Measurements from ENCODE around the gene BLOC1S6. TPM values are rescaled to one million over a fixed set of nuclear protein-coding genes. Genes with fewer than 3 reads are reported as not detected.

BLOC1S6 gene
- total and polyA plus RNA-seq, 2 of the 13 experiments (the other 11 are each of a cell fraction or from before 2014, with no cell fraction given) = 11.8 to 44.3 TPM

DNA sequence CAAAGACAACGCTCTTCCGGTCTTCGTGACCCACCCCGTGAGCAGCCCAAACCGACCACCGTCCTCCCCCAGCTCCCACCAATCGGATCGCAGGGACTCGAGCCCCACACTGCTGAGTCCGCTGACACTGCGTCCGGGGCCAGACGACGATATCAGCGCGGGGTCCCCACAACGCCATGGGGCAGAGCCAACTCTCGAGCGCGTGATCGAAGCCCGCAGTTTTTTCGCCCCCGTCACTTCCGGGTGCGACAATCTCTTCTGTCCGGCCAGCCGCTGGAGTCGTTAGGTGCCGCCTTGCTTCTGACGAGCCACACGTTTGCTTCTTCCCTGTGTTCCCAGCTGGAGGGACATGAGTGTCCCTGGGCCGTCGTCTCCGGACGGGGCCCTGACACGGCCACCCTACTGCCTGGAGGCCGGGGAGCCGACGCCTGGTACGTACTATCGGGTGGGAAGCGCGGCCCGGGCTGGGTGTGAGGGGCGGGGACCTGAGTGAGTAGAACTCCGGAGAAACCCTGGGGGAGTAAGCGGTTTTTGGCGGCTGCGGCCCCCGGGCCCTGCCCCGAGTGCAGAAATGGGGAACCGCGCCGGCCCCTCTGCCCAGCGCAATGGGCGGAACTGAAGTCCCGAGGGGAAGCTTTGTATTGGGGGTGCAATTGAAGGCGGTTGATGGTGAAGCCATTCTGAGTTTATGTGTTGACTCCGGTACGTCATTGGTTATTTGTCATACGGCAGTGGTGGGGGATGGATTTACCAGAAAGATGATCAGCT, at the start of gene BLOC1S6 (continued):
- TF ChIP-seq ELF4 (CRISPR knock-in tag; IDR thresholded peaks at IDR 0.05; ENCODE audit: borderline replicate concordance) (no peak), ZNF674 (CRISPR knock-in tag; IDR thresholded peaks at IDR 0.05; ENCODE audit: low read depth) (no peak), ZNF550 (CRISPR knock-in tag; IDR thresholded peaks at IDR 0.05; ENCODE audit: borderline replicate concordance) (peak; percentile 93; the same call in 1 of the 2 replicates), PRPF4 (IDR thresholded peaks at IDR 0.05; ENCODE audit: low read depth, low read length, poor library complexity, severe bottlenecking) (no peak), KDM6A (CRISPR knock-in tag; IDR thresholded peaks at IDR 0.05; ENCODE audit: low read depth) (no peak), ZNF292 (CRISPR knock-in tag; IDR thresholded peaks at IDR 0.05; ENCODE audit: borderline replicate concordance, low read depth) (peak; percentile 74), EP300 (IDR thresholded peaks at IDR 0.05; ENCODE audit: low read depth in 2 of 2, low read length in 2 of 2) (0 out of 4 replicates have a peak, but pooled peaks have one; percentile 8 to 17), EP300 (CRISPR knock-in tag; IDR thresholded peaks at IDR 0.05; ENCODE audit: borderline replicate concordance) (no peak; the same call in 1 of the 2 replicates), ZNF562 (CRISPR knock-in tag; IDR thresholded peaks at IDR 0.05; ENCODE audit: borderline replicate concordance) (0 out of 2 replicates have a peak, but pooled peaks have one; percentile 44), ETV5 (CRISPR knock-in tag; IDR thresholded peaks at IDR 0.05; ENCODE audit: borderline replicate concordance) (peak; percentile 72), ZSCAN30 (CRISPR knock-in tag; IDR thresholded peaks at IDR 0.05) (no peak; the same call in 1 of the 2 replicates), MXD4 (CRISPR knock-in tag; IDR thresholded peaks at IDR 0.05) (peak; percentile 43; the same call in 1 of the 2 replicates)
- TF ChIP-seq, protein P1, sequence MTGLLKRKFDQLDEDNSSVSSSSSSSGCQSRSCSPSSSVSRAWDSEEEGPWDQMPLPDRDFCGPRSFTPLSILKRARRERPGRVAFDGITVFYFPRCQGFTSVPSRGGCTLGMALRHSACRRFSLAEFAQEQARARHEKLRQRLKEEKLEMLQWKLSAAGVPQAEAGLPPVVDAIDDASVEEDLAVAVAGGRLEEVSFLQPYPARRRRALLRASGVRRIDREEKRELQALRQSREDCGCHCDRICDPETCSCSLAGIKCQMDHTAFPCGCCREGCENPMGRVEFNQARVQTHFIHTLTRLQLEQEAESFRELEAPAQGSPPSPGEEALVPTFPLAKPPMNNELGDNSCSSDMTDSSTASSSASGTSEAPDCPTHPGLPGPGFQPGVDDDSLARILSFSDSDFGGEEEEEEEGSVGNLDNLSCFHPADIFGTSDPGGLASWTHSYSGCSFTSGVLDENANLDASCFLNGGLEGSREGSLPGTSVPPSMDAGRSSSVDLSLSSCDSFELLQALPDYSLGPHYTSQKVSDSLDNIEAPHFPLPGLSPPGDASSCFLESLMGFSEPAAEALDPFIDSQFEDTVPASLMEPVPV (CRISPR knock-in tag; IDR thresholded peaks at IDR 0.05) = peak; percentile 94
- TF ChIP-seq, protein P2, sequence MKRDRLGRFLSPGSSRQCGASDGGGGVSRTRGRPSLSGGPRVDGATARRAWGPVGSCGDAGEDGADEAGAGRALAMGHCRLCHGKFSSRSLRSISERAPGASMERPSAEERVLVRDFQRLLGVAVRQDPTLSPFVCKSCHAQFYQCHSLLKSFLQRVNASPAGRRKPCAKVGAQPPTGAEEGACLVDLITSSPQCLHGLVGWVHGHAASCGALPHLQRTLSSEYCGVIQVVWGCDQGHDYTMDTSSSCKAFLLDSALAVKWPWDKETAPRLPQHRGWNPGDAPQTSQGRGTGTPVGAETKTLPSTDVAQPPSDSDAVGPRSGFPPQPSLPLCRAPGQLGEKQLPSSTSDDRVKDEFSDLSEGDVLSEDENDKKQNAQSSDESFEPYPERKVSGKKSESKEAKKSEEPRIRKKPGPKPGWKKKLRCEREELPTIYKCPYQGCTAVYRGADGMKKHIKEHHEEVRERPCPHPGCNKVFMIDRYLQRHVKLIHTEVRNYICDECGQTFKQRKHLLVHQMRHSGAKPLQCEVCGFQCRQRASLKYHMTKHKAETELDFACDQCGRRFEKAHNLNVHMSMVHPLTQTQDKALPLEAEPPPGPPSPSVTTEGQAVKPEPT (CRISPR knock-in tag; IDR thresholded peaks at IDR 0.05; ENCODE audit: low read depth) = no peak
- TF ChIP-seq, protein P3, sequence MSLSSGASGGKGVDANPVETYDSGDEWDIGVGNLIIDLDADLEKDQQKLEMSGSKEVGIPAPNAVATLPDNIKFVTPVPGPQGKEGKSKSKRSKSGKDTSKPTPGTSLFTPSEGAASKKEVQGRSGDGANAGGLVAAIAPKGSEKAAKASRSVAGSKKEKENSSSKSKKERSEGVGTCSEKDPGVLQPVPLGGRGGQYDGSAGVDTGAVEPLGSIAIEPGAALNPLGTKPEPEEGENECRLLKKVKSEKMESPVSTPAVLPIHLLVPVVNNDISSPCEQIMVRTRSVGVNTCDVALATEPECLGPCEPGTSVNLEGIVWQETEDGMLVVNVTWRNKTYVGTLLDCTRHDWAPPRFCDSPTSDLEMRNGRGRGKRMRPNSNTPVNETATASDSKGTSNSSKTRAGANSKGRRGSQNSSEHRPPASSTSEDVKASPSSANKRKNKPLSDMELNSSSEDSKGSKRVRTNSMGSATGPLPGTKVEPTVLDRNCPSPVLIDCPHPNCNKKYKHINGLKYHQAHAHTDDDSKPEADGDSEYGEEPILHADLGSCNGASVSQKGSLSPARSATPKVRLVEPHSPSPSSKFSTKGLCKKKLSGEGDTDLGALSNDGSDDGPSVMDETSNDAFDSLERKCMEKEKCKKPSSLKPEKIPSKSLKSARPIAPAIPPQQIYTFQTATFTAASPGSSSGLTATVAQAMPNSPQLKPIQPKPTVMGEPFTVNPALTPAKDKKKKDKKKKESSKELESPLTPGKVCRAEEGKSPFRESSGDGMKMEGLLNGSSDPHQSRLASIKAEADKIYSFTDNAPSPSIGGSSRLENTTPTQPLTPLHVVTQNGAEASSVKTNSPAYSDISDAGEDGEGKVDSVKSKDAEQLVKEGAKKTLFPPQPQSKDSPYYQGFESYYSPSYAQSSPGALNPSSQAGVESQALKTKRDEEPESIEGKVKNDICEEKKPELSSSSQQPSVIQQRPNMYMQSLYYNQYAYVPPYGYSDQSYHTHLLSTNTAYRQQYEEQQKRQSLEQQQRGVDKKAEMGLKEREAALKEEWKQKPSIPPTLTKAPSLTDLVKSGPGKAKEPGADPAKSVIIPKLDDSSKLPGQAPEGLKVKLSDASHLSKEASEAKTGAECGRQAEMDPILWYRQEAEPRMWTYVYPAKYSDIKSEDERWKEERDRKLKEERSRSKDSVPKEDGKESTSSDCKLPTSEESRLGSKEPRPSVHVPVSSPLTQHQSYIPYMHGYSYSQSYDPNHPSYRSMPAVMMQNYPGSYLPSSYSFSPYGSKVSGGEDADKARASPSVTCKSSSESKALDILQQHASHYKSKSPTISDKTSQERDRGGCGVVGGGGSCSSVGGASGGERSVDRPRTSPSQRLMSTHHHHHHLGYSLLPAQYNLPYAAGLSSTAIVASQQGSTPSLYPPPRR (CRISPR knock-in tag; IDR thresholded peaks at IDR 0.05; ENCODE audit: borderline replicate concordance) = peak; percentile 73; the same call in 1 of the 2 replicates
- TF ChIP-seq, protein P4, sequence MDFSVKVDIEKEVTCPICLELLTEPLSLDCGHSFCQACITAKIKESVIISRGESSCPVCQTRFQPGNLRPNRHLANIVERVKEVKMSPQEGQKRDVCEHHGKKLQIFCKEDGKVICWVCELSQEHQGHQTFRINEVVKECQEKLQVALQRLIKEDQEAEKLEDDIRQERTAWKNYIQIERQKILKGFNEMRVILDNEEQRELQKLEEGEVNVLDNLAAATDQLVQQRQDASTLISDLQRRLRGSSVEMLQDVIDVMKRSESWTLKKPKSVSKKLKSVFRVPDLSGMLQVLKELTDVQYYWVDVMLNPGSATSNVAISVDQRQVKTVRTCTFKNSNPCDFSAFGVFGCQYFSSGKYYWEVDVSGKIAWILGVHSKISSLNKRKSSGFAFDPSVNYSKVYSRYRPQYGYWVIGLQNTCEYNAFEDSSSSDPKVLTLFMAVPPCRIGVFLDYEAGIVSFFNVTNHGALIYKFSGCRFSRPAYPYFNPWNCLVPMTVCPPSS (IDR thresholded peaks at IDR 0.05) = no peak
- TF ChIP-seq, protein P5, sequence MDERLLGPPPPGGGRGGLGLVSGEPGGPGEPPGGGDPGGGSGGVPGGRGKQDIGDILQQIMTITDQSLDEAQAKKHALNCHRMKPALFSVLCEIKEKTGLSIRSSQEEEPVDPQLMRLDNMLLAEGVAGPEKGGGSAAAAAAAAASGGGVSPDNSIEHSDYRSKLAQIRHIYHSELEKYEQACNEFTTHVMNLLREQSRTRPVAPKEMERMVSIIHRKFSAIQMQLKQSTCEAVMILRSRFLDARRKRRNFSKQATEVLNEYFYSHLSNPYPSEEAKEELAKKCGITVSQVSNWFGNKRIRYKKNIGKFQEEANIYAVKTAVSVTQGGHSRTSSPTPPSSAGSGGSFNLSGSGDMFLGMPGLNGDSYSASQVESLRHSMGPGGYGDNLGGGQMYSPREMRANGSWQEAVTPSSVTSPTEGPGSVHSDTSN (CRISPR knock-in tag; IDR thresholded peaks at IDR 0.05) = no peak

All from HepG2 (cell line).